ENCODE measurements around the gene RALA.
"Not testable (repeated sequence)": the region's sequence is repeated elsewhere in the genome, so short reads cannot be mapped to it uniquely, and the experiment has no call there.

Gene RALA

DNA sequence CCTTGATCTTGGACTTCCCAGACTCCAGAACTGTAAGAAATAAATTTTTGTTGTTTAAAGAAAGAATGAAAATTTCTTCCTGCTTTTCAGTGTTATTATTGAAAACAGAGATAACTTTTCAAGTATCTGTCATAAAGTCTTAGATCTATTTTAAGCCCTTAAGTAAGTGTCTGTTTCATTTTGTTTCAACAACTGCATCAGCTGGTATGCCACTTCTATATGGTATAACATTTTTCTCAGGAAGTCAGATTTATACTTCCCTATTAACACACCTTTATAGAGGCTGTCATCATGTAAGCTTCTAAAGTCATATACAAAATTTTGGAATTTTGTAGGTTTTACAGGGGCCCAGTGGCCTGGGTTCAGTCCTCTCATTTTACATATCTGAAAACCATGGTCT is 24.4 kb downstream of the RALA start:
- H3K27ac Mint-ChIP-seq, result no peak overlapping the region
- no peaks in the 10 kb centered on the region for H3K9me3 Mint-ChIP-seq
- DNase-seq (no peak), ATAC-seq (no peak)
- peaks cover 29% of the 10 kb centered on the region for H3K4me1 Mint-ChIP-seq
- H3K27me3 Mint-ChIP-seq, result no peaks in the 10 kb centered on the region
- H3K4me3 Mint-ChIP-seq, result no peak overlapping the region
- H3K36me3 Mint-ChIP-seq (ENCODE audit: low read depth), result peaks cover 4% of the 10 kb centered on the region

DNA sequence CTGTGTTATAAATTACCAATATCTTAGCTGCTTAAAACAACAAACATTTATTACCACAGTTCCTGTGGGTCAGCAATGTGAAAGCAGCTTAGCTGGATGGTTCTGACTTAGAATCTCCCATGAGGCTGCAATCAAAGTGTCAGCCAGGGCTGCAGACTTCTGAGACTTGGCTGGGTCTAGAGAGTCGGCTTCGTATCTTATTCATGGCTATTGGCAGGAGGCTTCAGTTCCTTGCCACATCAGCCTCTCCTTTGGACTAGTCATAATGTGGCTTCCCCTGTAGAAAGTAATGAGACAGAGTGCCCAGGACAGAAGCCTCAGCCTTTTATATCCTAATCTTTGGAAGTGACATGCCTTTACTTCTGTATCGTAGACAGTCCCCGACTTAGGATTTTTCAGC is 27.3 kb downstream of the RALA start:
- no peaks in the 10 kb centered on the region for H3K27me3 Mint-ChIP-seq
- ATAC-seq, result no peak
- H3K36me3 Mint-ChIP-seq (ENCODE audit: low read depth), result peaks cover 11% of the 10 kb centered on the region
- DNase-seq, result no peak
- no peak overlapping the region for H3K4me3 Mint-ChIP-seq
- H3K9me3 Mint-ChIP-seq, result peaks cover 5% of the 10 kb centered on the region
- peaks cover 21% of the 10 kb centered on the region for H3K4me1 Mint-ChIP-seq
- H3K27ac Mint-ChIP-seq, result no peak overlapping the region

DNA sequence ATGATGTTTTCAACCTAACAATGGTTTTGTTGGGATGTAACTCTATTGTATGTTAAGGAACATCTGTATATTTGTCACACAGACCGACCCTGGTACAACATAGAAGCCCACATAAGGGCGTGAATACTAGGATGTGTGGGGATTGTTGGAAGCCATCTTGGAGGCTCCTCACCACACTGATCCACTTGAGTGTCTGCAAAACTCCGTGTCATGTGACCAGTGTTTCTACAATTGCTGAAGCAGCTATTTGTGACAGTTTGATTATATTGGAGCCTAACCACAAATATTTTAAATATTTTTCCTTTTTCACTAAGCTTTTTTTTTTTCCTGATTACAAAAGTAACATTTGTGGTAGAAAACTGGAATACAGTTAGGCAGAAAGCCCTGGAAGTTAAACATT is 27.9 kb downstream of the RALA start:
- Mint-ChIP-seq H3K4me1 (peaks cover 23% of the 10 kb centered on the region), H3K9me3 (peaks cover 5% of the 10 kb centered on the region), H3K27me3 (no peaks in the 10 kb centered on the region), H3K4me3 (no peak overlapping the region), H3K27ac (no peak overlapping the region), H3K36me3 (ENCODE audit: low read depth) (peaks cover 13% of the 10 kb centered on the region)
- ATAC-seq, result no peak
- DNase-seq, result no peak

- ATAC-seq, result no peak
- H3K36me3 Mint-ChIP-seq (ENCODE audit: low read depth), result peaks cover 34% of the 10 kb centered on the region
- no peak for DNase-seq
- H3K4me3 Mint-ChIP-seq, result no peak overlapping the region
- H3K9me3 Mint-ChIP-seq, result peaks cover 15% of the 10 kb centered on the region
- H3K4me1 Mint-ChIP-seq, result peaks cover 23% of the 10 kb centered on the region
- no peak overlapping the region for H3K27ac Mint-ChIP-seq
- H3K27me3 Mint-ChIP-seq, result no peaks in the 10 kb centered on the region
Observed at GRCh38 chr7:39656415-39656814, 33.0 kb downstream of the RALA start.

- ATAC-seq (no peak), DNase-seq (no peak)
- peaks cover 53% of the 10 kb centered on the region for H3K36me3 Mint-ChIP-seq (ENCODE audit: low read depth)
- H3K27me3 Mint-ChIP-seq, result no peaks in the 10 kb centered on the region
- peaks cover 33% of the 10 kb centered on the region for H3K4me1 Mint-ChIP-seq
- H3K27ac Mint-ChIP-seq, result no peak overlapping the region
- peaks cover 31% of the 10 kb centered on the region for H3K9me3 Mint-ChIP-seq
- no peak overlapping the region for H3K4me3 Mint-ChIP-seq
Observed at GRCh38 chr7:39659356-39660013, 36.1 kb downstream of the RALA start.

DNA sequence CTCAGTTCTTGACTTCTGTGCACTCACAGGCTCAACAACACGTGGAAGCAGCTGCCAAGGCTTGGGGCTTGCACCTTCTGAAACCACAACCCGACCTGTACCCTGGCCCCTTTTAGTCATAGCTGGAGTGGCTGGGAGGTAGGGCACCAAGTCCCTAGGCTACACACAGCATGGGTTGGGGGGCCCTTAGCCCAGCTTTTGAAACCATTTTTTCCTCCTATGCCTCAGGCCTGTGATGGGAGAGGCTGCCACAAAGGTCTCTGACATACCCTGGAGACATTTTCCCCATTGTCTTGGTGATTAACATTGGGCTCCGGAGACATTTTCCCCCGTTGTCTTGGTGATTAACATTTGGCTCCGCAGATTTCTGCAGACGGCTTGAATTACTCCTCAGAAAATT is 38.6 kb downstream of the RALA start:
- no peak for ATAC-seq
- DNase-seq, result no peak
- H3K36me3 Mint-ChIP-seq (ENCODE audit: low read depth), result peaks cover 56% of the 10 kb centered on the region
- peaks cover 38% of the 10 kb centered on the region for H3K4me1 Mint-ChIP-seq
- H3K27me3 Mint-ChIP-seq, result no peaks in the 10 kb centered on the region
- H3K27ac Mint-ChIP-seq, result no peak overlapping the region
- no peak overlapping the region for H3K4me3 Mint-ChIP-seq
- peaks cover 27% of the 10 kb centered on the region for H3K9me3 Mint-ChIP-seq

DNA sequence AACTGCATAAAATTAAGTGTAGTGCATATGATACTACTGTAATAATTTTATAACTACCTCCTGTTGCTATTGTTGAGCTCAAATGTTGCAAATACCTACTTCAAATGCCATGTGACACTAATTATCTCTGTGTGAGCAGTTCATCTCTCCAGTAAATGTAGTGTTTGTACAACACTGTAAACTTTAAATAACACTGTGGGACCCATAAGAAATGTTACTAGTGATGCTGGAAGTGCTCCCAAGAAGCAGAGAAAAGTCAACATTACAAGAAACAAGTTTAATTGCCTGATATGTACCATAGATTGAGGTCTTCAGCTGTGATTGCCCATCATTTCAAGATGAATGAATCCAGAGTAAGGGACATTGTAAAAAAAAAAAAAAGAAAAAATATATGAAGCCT is 39.9 kb downstream of the RALA start:
- Mint-ChIP-seq H3K4me3 (no peak overlapping the region), H3K36me3 (ENCODE audit: low read depth) (peaks cover 55% of the 10 kb centered on the region), H3K9me3 (peaks cover 27% of the 10 kb centered on the region), H3K27ac (no peak overlapping the region), H3K4me1 (peaks cover 37% of the 10 kb centered on the region), H3K27me3 (no peaks in the 10 kb centered on the region)
- DNase-seq (no peak), ATAC-seq (no peak)

DNA sequence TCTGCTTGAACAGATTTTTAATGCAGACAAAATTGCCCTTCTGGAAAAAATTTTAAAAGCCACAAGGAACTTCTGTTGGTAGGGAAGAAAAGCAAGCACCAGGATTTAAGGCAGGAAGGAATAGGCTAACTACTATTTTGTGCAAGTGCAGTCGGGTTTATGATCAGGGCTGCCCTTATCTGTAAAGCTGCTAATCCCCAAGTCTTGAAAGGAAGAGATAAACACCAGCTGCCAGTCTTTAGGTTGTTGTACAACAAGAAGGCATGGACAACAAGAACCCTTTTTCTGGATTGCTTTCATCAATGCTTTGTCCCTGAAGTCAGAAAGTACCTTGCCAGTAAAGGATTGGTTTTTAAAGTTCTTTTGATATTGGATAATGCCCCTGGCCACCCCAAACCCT is 40.7 kb downstream of the RALA start:
- DNase-seq (no peak), ATAC-seq (no peak)
- H3K27ac Mint-ChIP-seq, result no peak overlapping the region
- no peaks in the 10 kb centered on the region for H3K27me3 Mint-ChIP-seq
- peaks cover 56% of the 10 kb centered on the region for H3K36me3 Mint-ChIP-seq (ENCODE audit: low read depth)
- H3K4me3 Mint-ChIP-seq, result no peak overlapping the region
- peaks cover 37% of the 10 kb centered on the region for H3K4me1 Mint-ChIP-seq
- peaks cover 27% of the 10 kb centered on the region for H3K9me3 Mint-ChIP-seq

DNA sequence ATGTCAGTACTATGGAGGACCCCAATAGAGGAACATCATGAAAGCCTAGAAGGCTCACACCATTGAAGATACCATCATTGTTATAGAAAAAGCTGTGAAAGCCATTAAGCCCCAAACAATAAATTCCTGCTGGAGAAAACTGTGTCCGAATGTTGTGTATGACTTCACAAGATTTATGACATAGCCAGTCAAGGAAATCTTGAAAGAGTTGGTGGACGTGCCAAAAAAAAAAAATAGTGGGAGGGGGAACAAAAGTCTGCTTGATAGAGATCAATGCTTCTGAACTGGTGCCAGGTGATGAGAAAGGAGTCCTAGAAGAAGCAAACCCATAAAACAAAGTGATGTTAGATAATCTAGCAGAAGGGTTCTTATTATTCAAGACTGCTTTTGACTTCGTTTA is 41.2 kb downstream of the RALA start:
- H3K4me3 Mint-ChIP-seq, result no peak overlapping the region
- no peak overlapping the region for H3K27ac Mint-ChIP-seq
- peaks cover 39% of the 10 kb centered on the region for H3K4me1 Mint-ChIP-seq
- peaks cover 27% of the 10 kb centered on the region for H3K9me3 Mint-ChIP-seq
- peaks cover 53% of the 10 kb centered on the region for H3K36me3 Mint-ChIP-seq (ENCODE audit: low read depth)
- H3K27me3 Mint-ChIP-seq, result no peaks in the 10 kb centered on the region
- no peak for DNase-seq
- no peak for ATAC-seq

GRCh38 chr7:39666562-39666961 is 43.2 kb downstream of the RALA start:
- H3K4me1 Mint-ChIP-seq, result peaks cover 40% of the 10 kb centered on the region
- no peak for DNase-seq

GRCh38 chr7:39667341-39667923 is 44.1 kb downstream of the RALA start:
- no peak for ATAC-seq

More at GRCh38 chr7:39666562-39666961, 43.2 kb downstream of the RALA start:
- H3K36me3 Mint-ChIP-seq (ENCODE audit: low read depth), result peaks cover 38% of the 10 kb centered on the region
- no peaks in the 10 kb centered on the region for H3K27me3 Mint-ChIP-seq
- no peak overlapping the region for H3K4me3 Mint-ChIP-seq
- H3K27ac Mint-ChIP-seq, result no peak overlapping the region
- ATAC-seq, result no peak
- peaks cover 15% of the 10 kb centered on the region for H3K9me3 Mint-ChIP-seq

GRCh38 chr7:39668280-39668679 is 44.9 kb downstream of the RALA start:
- Mint-ChIP-seq H3K4me1 (peaks cover 39% of the 10 kb centered on the region), H3K36me3 (ENCODE audit: low read depth) (peaks cover 22% of the 10 kb centered on the region)
- H3K27me3 Mint-ChIP-seq, ATAC-seq, H3K4me3 Mint-ChIP-seq, H3K27ac Mint-ChIP-seq, H3K9me3 Mint-ChIP-seq, DNase-seq: not testable (repeated sequence)

More at GRCh38 chr7:39667341-39667923, 44.1 kb downstream of the RALA start:
- Mint-ChIP-seq H3K36me3 (ENCODE audit: low read depth) (peaks cover 30% of the 10 kb centered on the region), H3K9me3 (peaks cover 10% of the 10 kb centered on the region), H3K4me3 (no peak overlapping the region), H3K27me3 (no peaks in the 10 kb centered on the region), H3K4me1 (peaks cover 42% of the 10 kb centered on the region), H3K27ac (no peak overlapping the region)
- DNase-seq, result no peak

DNA sequence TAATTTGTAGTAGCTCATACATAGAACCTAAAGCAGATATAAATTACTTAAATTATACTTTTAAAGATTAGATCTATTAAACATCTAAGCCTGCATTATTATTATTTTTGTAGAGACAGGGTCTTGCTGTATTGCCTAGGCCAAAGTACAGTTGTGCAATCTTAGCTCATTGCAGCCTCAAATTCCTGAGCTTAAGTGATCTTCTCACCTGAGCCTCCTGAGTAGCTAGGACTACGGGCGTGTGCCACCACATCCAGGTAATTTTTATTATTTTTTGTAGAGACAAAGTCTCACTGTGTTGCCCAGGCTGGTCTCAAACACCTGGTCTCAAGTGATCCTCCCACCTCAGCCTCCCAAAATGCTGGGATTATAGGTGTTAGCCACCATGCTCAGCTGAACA is 46.7 kb downstream of the RALA start:
- Mint-ChIP-seq H3K4me1 (peaks cover 27% of the 10 kb centered on the region), H3K36me3 (ENCODE audit: low read depth) (peaks cover 12% of the 10 kb centered on the region), H3K4me3 (no peak overlapping the region), H3K9me3 (no peaks in the 10 kb centered on the region), H3K27ac (no peak overlapping the region), H3K27me3 (no peaks in the 10 kb centered on the region)
- DNase-seq (no peak), ATAC-seq (no peak)

DNA sequence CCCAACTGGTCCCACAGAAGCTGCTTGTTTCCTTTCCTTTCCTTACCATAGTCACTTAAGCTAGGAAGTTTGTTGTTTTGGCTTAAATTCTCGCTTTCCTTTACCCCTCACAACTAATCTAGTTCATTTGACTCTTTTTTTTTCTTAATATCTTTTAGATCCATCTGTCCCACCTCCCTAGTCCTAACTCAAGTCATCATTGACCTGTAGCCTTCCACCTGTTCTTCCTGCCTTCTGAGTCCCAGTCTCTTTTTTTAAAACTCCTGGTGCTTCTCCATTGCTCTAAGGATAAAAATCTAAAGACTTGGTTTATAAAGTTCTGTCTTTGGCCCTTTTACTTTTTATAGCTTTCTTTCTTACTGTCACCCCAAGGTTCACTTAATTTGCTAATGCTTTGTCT is 47.6 kb downstream of the RALA start:
- no peak overlapping the region for H3K27ac Mint-ChIP-seq
- ATAC-seq, result no peak
- H3K36me3 Mint-ChIP-seq (ENCODE audit: low read depth), result peaks cover 13% of the 10 kb centered on the region
- H3K9me3 Mint-ChIP-seq, result no peaks in the 10 kb centered on the region
- no peak for DNase-seq
- H3K27me3 Mint-ChIP-seq, result no peaks in the 10 kb centered on the region
- peaks cover 19% of the 10 kb centered on the region for H3K4me1 Mint-ChIP-seq
- H3K4me3 Mint-ChIP-seq, result no peak overlapping the region

GRCh38 chr7:39672176-39672575 is 48.8 kb downstream of the RALA start:
- no peak overlapping the region for H3K27ac Mint-ChIP-seq

More at GRCh38 chr7:39672176-39672575, 48.8 kb downstream of the RALA start:
- no peaks in the 10 kb centered on the region for H3K27me3 Mint-ChIP-seq
- DNase-seq (no peak), ATAC-seq (no peak)
- H3K4me3 Mint-ChIP-seq, result no peak overlapping the region
- H3K9me3 Mint-ChIP-seq, result peaks cover 4% of the 10 kb centered on the region
- H3K4me1 Mint-ChIP-seq, result peaks cover 19% of the 10 kb centered on the region
- H3K36me3 Mint-ChIP-seq (ENCODE audit: low read depth), result peaks cover 20% of the 10 kb centered on the region

All from activated naive CD8-positive, alpha-beta T cell treated with anti-CD3 and anti-CD28 coated beads, Interleukin-2, amount 50 U/mL, for 24 hours (primary cell).